Activated CD8-positive, alpha-beta T cell treated with anti-CD3 and anti-CD28 coated beads for 36 hours (primary cell): Measurements from ENCODE around the gene ADNP. TPM values are rescaled to one million over a fixed set of nuclear protein-coding genes. Genes with fewer than 3 reads are reported as not detected.

Source experiments
- ATAC-seq: fragments of 200-7000 bp; cut with Tn5 transposase; one replicate; pipeline ENCODE4 v1.10.0; 2021; ENCODE audit warnings: mild to moderate bottlenecking, moderate library complexity
- CTCF ChIA-PET: fragments of 350-600 bp; sonication (Branson Sonifier 250); formaldehyde crosslinking; loops from one replicate; lab custom pipeline; 2021; ENCODE audit warnings: antibody characterized with exemption; lab: Charles Lee
- POLR2A ChIA-PET: fragments of 350-600 bp; sonication (Branson Sonifier 250); formaldehyde crosslinking; loops from one replicate; lab custom pipeline; 2021; ENCODE audit warnings: antibody characterized with exemption; lab: Charles Lee
- DNase-seq: peaks from one replicate; pipeline ENCODE4 v3.0.0-alpha.2; 2020
- H3K27ac Mint-ChIP-seq: one replicate; pipeline ENCODE4 v1.8.0; 2021; ENCODE audit warnings: mild to moderate bottlenecking, mixed read lengths
- H3K27me3 Mint-ChIP-seq: one replicate; pipeline ENCODE4 v1.8.0; 2021; ENCODE audit warnings: mixed read lengths
- H3K36me3 Mint-ChIP-seq: one replicate; pipeline ENCODE4 v1.8.0; 2021; ENCODE audit warnings: low read depth, mixed read lengths
- H3K4me1 Mint-ChIP-seq: one replicate; pipeline ENCODE4 v1.8.0; 2021; ENCODE audit warnings: low read depth, mixed read lengths
- H3K4me3 Mint-ChIP-seq: one replicate; pipeline ENCODE4 v1.8.0; 2021; ENCODE audit warnings: mild to moderate bottlenecking, moderate library complexity, mixed read lengths
- H3K9me3 Mint-ChIP-seq: one replicate; pipeline ENCODE4 v1.8.0; 2021; ENCODE audit warnings: mixed read lengths
- CTCF ChIP-seq: fragments of 200-600 bp; IDR thresholded peaks from one replicate; pipeline ENCODE4 v1.8.0; 2022; ENCODE audit warnings: antibody characterized with exemption, mild to moderate bottlenecking
- intact Hi-C: fragments of 100-400 bp; cut with micrococcal nuclease; formaldehyde crosslinking; loops from one replicate; pipeline ENCODE4 v1.10.0; 2022
- total RNA-seq, 2 experiments: library from RNA; stranded (reverse); gene quantifications; one replicate each; pipeline ENCODE4 v1.2.3, GENCODE V29; 2021

Gene ADNP
- total RNA-seq, 2 experiments from 2014 or later, result 58.9 to 60.0 TPM

- no peak overlapping the region for H3K27ac Mint-ChIP-seq
- TF ChIP-seq CTCF, result no peak
- H3K36me3 Mint-ChIP-seq, result peaks cover 3% of the 10 kb centered on the region
- POLR2A ChIA-PET, result interaction anchor here (1.1 to 1.3 kb wide), 3 partner anchors 19 to 21 kb away, joined by 3 to 4 read pairs (median 3); no protein-coding TSS in a partner anchor
- intact Hi-C loops, result no loop called here
- CTCF ChIA-PET, result interaction anchor here (1.0 kb wide), 2 partner anchors 12 to 76 kb away, joined by 3 read pairs; no protein-coding TSS in a partner anchor
- H3K9me3 Mint-ChIP-seq, result no peaks in the 10 kb centered on the region
- ATAC-seq (no peak), DNase-seq (no peak)
- no peaks in the 10 kb centered on the region for H3K4me1 Mint-ChIP-seq
- no peak overlapping the region for H3K4me3 Mint-ChIP-seq
- no peaks in the 10 kb centered on the region for H3K27me3 Mint-ChIP-seq
These were observed 65.1 kb downstream of the ADNP start for GRCh38 chr20:50866036-50866685.

DNA sequence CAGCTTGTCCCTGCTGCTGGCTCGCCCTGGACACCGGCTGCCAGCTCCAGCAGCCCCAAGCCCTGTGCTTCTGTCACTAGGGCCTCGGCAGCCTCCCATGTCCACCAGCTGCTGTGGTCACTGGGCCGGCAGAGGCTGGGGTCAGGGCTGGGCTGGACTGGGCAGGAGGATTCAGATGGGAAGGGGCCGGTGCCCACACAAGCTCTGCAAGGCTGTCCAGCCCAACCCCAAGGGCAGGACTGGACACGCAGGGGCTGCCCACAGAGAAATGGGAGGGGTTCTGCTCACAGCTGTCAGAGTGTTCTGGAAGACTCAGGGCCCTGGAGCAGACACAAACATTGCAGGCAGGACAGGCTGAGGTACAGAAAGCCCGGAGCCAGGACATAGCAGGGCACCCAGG lies 65.6 kb downstream of the ADNP start:
- Mint-ChIP-seq H3K27me3 (no peaks in the 10 kb centered on the region), H3K4me3 (no peak overlapping the region), H3K36me3 (peaks cover 3% of the 10 kb centered on the region), H3K9me3 (no peaks in the 10 kb centered on the region), H3K27ac (no peak overlapping the region), H3K4me1 (no peaks in the 10 kb centered on the region)
- no peak for TF ChIP-seq CTCF
- ChIA-PET POLR2A (interaction anchor here (1.1 to 1.3 kb wide), 2 partner anchors 20 kb away, joined by 3 to 4 read pairs; no protein-coding TSS in a partner anchor), CTCF (interaction anchor here (1.0 kb wide), 1 partner anchor 76 kb away, joined by 3 read pairs; no protein-coding TSS in a partner anchor)
- ATAC-seq (no peak), DNase-seq (no peak)
- intact Hi-C loops, result no loop called here

DNA sequence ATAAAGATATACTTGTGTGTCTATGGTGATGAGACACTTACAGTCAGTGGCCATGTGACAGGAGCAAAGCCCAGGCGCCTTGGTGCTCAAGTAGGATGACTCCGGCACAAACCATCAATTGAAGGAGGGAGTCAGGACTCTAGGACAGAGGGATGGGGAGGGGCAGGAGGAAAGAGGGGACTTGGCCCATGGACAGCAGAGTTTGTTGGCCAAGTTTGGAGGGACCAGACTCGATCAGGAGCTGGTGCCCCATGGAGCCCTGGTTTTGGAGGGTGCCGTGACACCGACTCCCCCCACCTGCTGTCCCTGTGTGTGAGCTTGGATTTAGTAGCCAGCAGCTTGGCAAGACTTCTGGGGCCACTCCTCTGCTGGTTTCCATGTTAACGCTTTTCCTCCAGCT lies 66.1 kb downstream of the ADNP start:
- CTCF ChIA-PET, result interaction anchor here (1.0 kb wide), 1 partner anchor 75 kb away, joined by 3 read pairs; no protein-coding TSS in a partner anchor
- ATAC-seq, result no peak
- no peaks in the 10 kb centered on the region for H3K9me3 Mint-ChIP-seq
- no peaks in the 10 kb centered on the region for H3K27me3 Mint-ChIP-seq
- no peaks in the 10 kb centered on the region for H3K4me1 Mint-ChIP-seq
- no peak for DNase-seq
- intact Hi-C loops, result no loop called here
- no peak overlapping the region for H3K4me3 Mint-ChIP-seq
- H3K36me3 Mint-ChIP-seq, result peaks cover 3% of the 10 kb centered on the region
- POLR2A ChIA-PET, result interaction anchor here (1.3 kb wide), 1 partner anchor 21 kb away, joined by 3 read pairs; no protein-coding TSS in a partner anchor
- TF ChIP-seq CTCF, result no peak
- no peak overlapping the region for H3K27ac Mint-ChIP-seq

DNA sequence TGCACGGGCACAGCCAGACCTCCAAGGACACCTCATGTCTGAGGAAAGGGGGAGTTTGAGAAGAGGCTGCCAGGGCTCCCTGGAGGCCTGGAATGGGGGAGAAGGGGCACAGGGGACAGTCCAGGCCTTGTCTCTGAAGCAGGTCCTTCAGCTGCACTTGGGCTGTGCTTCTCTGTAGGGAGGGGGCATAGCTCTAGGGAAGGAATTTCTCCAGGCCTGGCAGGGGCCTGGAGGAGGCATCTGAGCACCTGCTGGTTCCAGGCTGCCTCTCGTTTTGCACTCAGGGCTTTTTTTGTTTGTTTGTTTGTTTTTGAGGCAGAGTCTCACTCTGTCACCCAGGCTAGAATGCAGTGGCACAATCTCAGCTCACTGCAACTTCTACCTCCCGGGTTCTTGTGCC lies 68.7 kb downstream of the ADNP start:
- intact Hi-C loops, result no loop called here
- ATAC-seq, result no peak
- no peak for TF ChIP-seq CTCF
- H3K27me3 Mint-ChIP-seq, result no peaks in the 10 kb centered on the region
- H3K36me3 Mint-ChIP-seq, result no peaks in the 10 kb centered on the region
- DNase-seq, result no peak
- H3K4me1 Mint-ChIP-seq, result no peaks in the 10 kb centered on the region
- no peak overlapping the region for H3K27ac Mint-ChIP-seq
- POLR2A ChIA-PET, result no interaction called here
- H3K4me3 Mint-ChIP-seq, result no peak overlapping the region
- no peaks in the 10 kb centered on the region for H3K9me3 Mint-ChIP-seq
- CTCF ChIA-PET, result no interaction called here

DNA sequence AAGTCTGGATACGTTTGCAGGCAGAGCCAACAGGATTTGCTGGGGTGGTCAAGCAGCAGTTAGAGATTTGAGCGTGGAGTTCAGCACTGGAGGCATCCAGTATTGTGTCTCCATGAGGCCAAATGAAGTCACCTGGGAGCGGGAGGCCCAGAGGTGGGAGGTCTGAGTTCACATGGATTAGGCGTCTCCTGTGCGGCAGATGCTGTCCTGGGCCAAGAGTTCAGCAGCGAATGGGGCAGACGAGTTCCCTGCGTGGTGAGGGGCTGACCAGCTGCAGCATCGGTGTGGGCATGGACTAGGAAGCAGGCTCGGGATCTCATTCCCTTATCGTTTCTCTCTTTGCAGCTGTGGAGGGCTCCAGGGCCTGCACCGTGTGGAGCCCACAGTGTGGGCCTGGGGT lies 70.2 kb downstream of the ADNP start:
- Mint-ChIP-seq H3K9me3 (no peaks in the 10 kb centered on the region), H3K27ac (no peak overlapping the region), H3K4me3 (no peak overlapping the region), H3K27me3 (no peaks in the 10 kb centered on the region), H3K4me1 (no peaks in the 10 kb centered on the region), H3K36me3 (no peaks in the 10 kb centered on the region)
- TF ChIP-seq CTCF, result no peak
- ATAC-seq (no peak), DNase-seq (no peak)
- intact Hi-C loops, result no loop called here
- ChIA-PET POLR2A (no interaction called here), CTCF (no interaction called here)
